ENCODE results near the gene HCFC1R1. TPM values are rescaled to one million over a fixed set of nuclear protein-coding genes. Genes with fewer than 3 reads are reported as not detected.

Gene HCFC1R1
- total RNA-seq, 1 experiment from 2014 or later: 20.4 TPM

GRCh38 chr16:3035972-3036725 is 12.4 kb upstream of the HCFC1R1 start:
- no TSS peak for BruUV-seq (replicated peaks)
- Mint-ChIP-seq H3K9me3 (ENCODE audit: unreplicated experiment) (no peaks in the 10 kb centered on the region), H3K36me3 (ENCODE audit: insufficient read depth, unreplicated experiment) (no peaks in the 10 kb centered on the region), H3K27me3 (ENCODE audit: insufficient read depth, unreplicated experiment) (peaks cover 64% of the 10 kb centered on the region), H3K4me3 (ENCODE audit: unreplicated experiment) (no peak overlapping the region), H3K4me1 (ENCODE audit: insufficient read depth, unreplicated experiment) (no peaks in the 10 kb centered on the region), H3K27ac (ENCODE audit: low read depth, unreplicated experiment) (no peak overlapping the region)
- ChIA-PET CTCF (interaction anchor here (0.5 to 0.9 kb wide), 3 partner anchors 9 to 254 kb away, joined by 3 read pairs; no protein-coding TSS in a partner anchor), POLR2A (interaction anchor here (0.6 to 1.9 kb wide), 5 partner anchors 14 to 786 kb away, joined by 3 to 9 read pairs (median 4); partner anchors contain the start of genes HCFC1R1 and TNFRSF12A)
- intact Hi-C loops (cut with micrococcal nuclease): no loop called here
- TF ChIP-seq CTCF (IDR thresholded peaks at IDR 0.05; ENCODE audit: unreplicated experiment): no peak
- no peak for DNase-seq (ENCODE audit: unreplicated experiment)

- intact Hi-C loops (cut with micrococcal nuclease): no loop called here
- peaks cover 5% of the 10 kb centered on the region for H3K36me3 Mint-ChIP-seq (ENCODE audit: insufficient read depth, unreplicated experiment)
- ChIA-PET CTCF (interaction anchor here (0.5 to 0.6 kb wide), 2 partner anchors 16 to 253 kb away, joined by 3 read pairs; no protein-coding TSS in a partner anchor), POLR2A (interaction anchor here (0.6 to 1.9 kb wide), 5 partner anchors 13 to 134 kb away, joined by 3 to 9 read pairs (median 4); partner anchors contain the start of genes HCFC1R1 and TNFRSF12A)
- BruUV-seq (replicated peaks): no TSS peak
- DNase-seq (ENCODE audit: unreplicated experiment): no peak
- H3K27ac Mint-ChIP-seq (ENCODE audit: low read depth, unreplicated experiment): no peak overlapping the region
- no peak for TF ChIP-seq CTCF (IDR thresholded peaks at IDR 0.05; ENCODE audit: unreplicated experiment)
- H3K27me3 Mint-ChIP-seq (ENCODE audit: insufficient read depth, unreplicated experiment): peaks cover 64% of the 10 kb centered on the region
- no peaks in the 10 kb centered on the region for H3K9me3 Mint-ChIP-seq (ENCODE audit: unreplicated experiment)
- no peaks in the 10 kb centered on the region for H3K4me1 Mint-ChIP-seq (ENCODE audit: insufficient read depth, unreplicated experiment)
- no peak overlapping the region for H3K4me3 Mint-ChIP-seq (ENCODE audit: unreplicated experiment)
These were observed 11.7 kb upstream of the HCFC1R1 start for GRCh38 chr16:3035289-3035971.

GRCh38 chr16:3032624-3033023 is 8.9 kb upstream of the HCFC1R1 start:
- H3K27me3 Mint-ChIP-seq (ENCODE audit: insufficient read depth, unreplicated experiment): peaks cover 52% of the 10 kb centered on the region
- POLR2A ChIA-PET: interaction anchor here (0.7 to 1.4 kb wide), 2 partner anchors 16 to 125 kb away, joined by 3 to 5 read pairs; no protein-coding TSS in a partner anchor
- H3K36me3 Mint-ChIP-seq (ENCODE audit: insufficient read depth, unreplicated experiment): peaks cover 12% of the 10 kb centered on the region
- CTCF ChIA-PET: interaction anchor here (0.6 to 8.3 kb wide), 13 partner anchors 9 to 336 kb away, joined by 3 to 121 read pairs (median 7); partner anchors contain the start of genes HCFC1R1 and TNFRSF12A
- DNase-seq (ENCODE audit: unreplicated experiment): no peak
- no TSS peak for BruUV-seq (replicated peaks)
- H3K4me1 Mint-ChIP-seq (ENCODE audit: insufficient read depth, unreplicated experiment): no peaks in the 10 kb centered on the region
- no peaks in the 10 kb centered on the region for H3K9me3 Mint-ChIP-seq (ENCODE audit: unreplicated experiment)
- intact Hi-C loops (cut with micrococcal nuclease): no loop called here
- no peak overlapping the region for H3K4me3 Mint-ChIP-seq (ENCODE audit: unreplicated experiment)
- TF ChIP-seq CTCF (IDR thresholded peaks at IDR 0.05; ENCODE audit: unreplicated experiment): no peak
- H3K27ac Mint-ChIP-seq (ENCODE audit: low read depth, unreplicated experiment): no peak overlapping the region
